ENCODE results near the gene CCDC7. TPM values are rescaled to one million over a fixed set of nuclear protein-coding genes. Genes with fewer than 3 reads are reported as not detected.
"Not testable (repeated sequence)": the region's sequence is repeated elsewhere in the genome, so short reads cannot be mapped to it uniquely, and the experiment has no call there.

CCDC7 gene
- total RNA-seq, 2 donors from 2014 or later: 1.9 to 4.3 TPM

GRCh38 chr10:32471232-32471631 lies 25.3 kb downstream of the CCDC7 start:
- DNase-seq: no peak
- Histone ChIP-seq H3K4me1 (ENCODE audit: control insufficient read depth, insufficient read depth, low read length) (no peaks in the 10 kb centered on the region), H3K27ac (ENCODE audit: low read depth, low read length) (no peak overlapping the region), H3K27me3 (ENCODE audit: control insufficient read depth, insufficient read depth, low read length, poor library complexity, severe bottlenecking) (no peaks in the 10 kb centered on the region), H3K9ac (ENCODE audit: extremely low read depth, low read length, poor library complexity, severe bottlenecking) (no peak overlapping the region), H3K4me3 (ENCODE audit: low read length) (no peak overlapping the region), H3K9me3 (ENCODE audit: control insufficient read depth, low read length) (no peaks in the 10 kb centered on the region), H3K36me3 (ENCODE audit: control insufficient read depth, insufficient read depth, low read length) (no peaks in the 10 kb centered on the region)
- Mint-ChIP-seq H3K4me3 (no peak overlapping the region), H3K9me3 (no peaks in the 10 kb centered on the region), H3K36me3 (ENCODE audit: low read depth) (no peaks in the 10 kb centered on the region), H3K4me1 (no peaks in the 10 kb centered on the region), H3K27me3 (ENCODE audit: insufficient read depth) (no peaks in the 10 kb centered on the region), H3K27ac (no peak overlapping the region)
- WGBS, 2 experiments (ENCODE audit: insufficient coverage in 1 of 2, insufficient read length in 1 of 2): 86% methylated on average over 1 of the region's 1 CpG; no CpG with 5 or more reads in 1 of the 2 experiments
- TF ChIP-seq CTCF (conservative IDR thresholded peaks at IDR 0.05): no peak

DNA sequence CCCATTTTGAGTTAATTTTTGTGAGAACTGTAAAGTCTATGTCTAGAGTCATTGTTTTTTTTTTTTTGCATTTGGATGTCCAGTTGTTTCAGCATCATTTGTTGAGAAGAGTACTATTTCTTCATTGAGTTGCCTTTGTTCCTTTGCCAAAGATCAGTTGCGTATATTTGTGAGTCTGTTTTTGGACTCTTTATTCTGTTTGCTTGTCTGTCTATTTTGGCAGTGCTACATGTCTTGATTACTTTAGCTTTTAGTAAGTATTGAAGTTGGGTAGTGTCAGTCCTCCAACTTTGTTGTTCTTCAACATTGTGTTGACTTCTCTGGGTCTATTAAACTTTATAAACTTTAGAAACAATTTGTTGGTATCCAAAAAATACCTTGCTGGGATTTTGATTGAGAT lies 31.6 kb downstream of the CCDC7 start:
- Histone ChIP-seq H3K27me3 (ENCODE audit: control insufficient read depth, insufficient read depth, low read length, poor library complexity, severe bottlenecking) (no peaks in the 10 kb centered on the region), H3K27ac (ENCODE audit: low read depth, low read length) (no peak overlapping the region), H3K9ac (ENCODE audit: extremely low read depth, low read length, poor library complexity, severe bottlenecking) (no peak overlapping the region), H3K4me1 (ENCODE audit: control insufficient read depth, insufficient read depth, low read length) (no peaks in the 10 kb centered on the region), H3K36me3 (ENCODE audit: control insufficient read depth, insufficient read depth, low read length) (no peaks in the 10 kb centered on the region), H3K4me3 (ENCODE audit: low read length) (no peak overlapping the region), H3K9me3 (ENCODE audit: control insufficient read depth, low read length) (peaks cover 8% of the 10 kb centered on the region)
- WGBS, 2 experiments (ENCODE audit: insufficient coverage in 1 of 2, insufficient read length in 1 of 2): 100% methylated on average over 1 of the region's 1 CpG; no CpG with 5 or more reads in 1 of the 2 experiments
- no peak for TF ChIP-seq CTCF (conservative IDR thresholded peaks at IDR 0.05)
- Mint-ChIP-seq H3K9me3 (peaks cover 2% of the 10 kb centered on the region), H3K27me3 (ENCODE audit: insufficient read depth) (no peaks in the 10 kb centered on the region), H3K4me3 (no peak overlapping the region), H3K36me3 (ENCODE audit: low read depth) (peaks cover 9% of the 10 kb centered on the region), H3K27ac (no peak overlapping the region), H3K4me1 (no peaks in the 10 kb centered on the region)
- no peak for DNase-seq

DNA sequence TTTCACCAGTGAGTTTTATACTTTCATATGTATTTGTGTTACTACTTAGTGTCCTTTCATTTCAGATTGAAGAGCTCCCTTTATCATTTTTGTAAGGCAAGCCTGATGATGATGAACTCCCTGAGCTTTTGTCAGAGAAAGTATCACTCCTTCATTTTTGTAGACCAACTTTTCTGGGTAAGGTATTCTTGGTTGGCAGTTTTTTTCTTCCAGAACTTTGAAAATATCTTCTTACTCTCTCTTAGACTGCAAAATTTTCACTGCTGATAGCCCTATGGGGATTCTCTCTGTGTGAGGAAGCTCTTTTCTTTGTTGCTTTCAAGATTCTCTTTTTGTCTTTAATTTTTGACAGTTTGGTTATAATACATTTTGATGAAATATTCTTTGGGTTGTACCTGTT lies 35.7 kb downstream of the CCDC7 start:
- H3K27ac ChIP-seq (ENCODE audit: low read depth, low read length): no peak overlapping the region
- H3K36me3 ChIP-seq (ENCODE audit: control insufficient read depth, insufficient read depth, low read length): no peaks in the 10 kb centered on the region
- Mint-ChIP-seq H3K4me3 (no peak overlapping the region), H3K4me1 (no peaks in the 10 kb centered on the region), H3K36me3 (ENCODE audit: low read depth) (peaks cover 20% of the 10 kb centered on the region), H3K27ac (no peak overlapping the region), H3K9me3 (peaks cover 34% of the 10 kb centered on the region), H3K27me3 (ENCODE audit: insufficient read depth) (no peaks in the 10 kb centered on the region)
- H3K9me3 ChIP-seq (ENCODE audit: control insufficient read depth, low read length): peaks cover 8% of the 10 kb centered on the region
- TF ChIP-seq CTCF (conservative IDR thresholded peaks at IDR 0.05): no peak
- DNase-seq: no peak
- H3K27me3 ChIP-seq (ENCODE audit: control insufficient read depth, insufficient read depth, low read length, poor library complexity, severe bottlenecking): no peaks in the 10 kb centered on the region
- H3K9ac ChIP-seq (ENCODE audit: extremely low read depth, low read length, poor library complexity, severe bottlenecking): no peak overlapping the region
- no peaks in the 10 kb centered on the region for H3K4me1 ChIP-seq (ENCODE audit: control insufficient read depth, insufficient read depth, low read length)
- H3K4me3 ChIP-seq (ENCODE audit: low read length): no peak overlapping the region

GRCh38 chr10:32483019-32483502 lies 37.1 kb downstream of the CCDC7 start:
- not testable (repeated sequence) for DNase-seq; H3K4me1 Mint-ChIP-seq; H3K27ac Mint-ChIP-seq; H3K36me3 ChIP-seq (ENCODE audit: control insufficient read depth, insufficient read depth, low read length); H3K4me3 Mint-ChIP-seq; H3K9me3 ChIP-seq (ENCODE audit: control insufficient read depth, low read length); H3K4me1 ChIP-seq (ENCODE audit: control insufficient read depth, insufficient read depth, low read length); H3K27me3 ChIP-seq (ENCODE audit: control insufficient read depth, insufficient read depth, low read length, poor library complexity, severe bottlenecking); H3K4me3 ChIP-seq (ENCODE audit: low read length); H3K27me3 Mint-ChIP-seq (ENCODE audit: insufficient read depth); H3K27ac ChIP-seq (ENCODE audit: low read depth, low read length); H3K9ac ChIP-seq (ENCODE audit: extremely low read depth, low read length, poor library complexity, severe bottlenecking)
- H3K9me3 Mint-ChIP-seq: peaks cover 48% of the 10 kb centered on the region
- H3K36me3 Mint-ChIP-seq (ENCODE audit: low read depth): peaks cover 26% of the 10 kb centered on the region

DNA sequence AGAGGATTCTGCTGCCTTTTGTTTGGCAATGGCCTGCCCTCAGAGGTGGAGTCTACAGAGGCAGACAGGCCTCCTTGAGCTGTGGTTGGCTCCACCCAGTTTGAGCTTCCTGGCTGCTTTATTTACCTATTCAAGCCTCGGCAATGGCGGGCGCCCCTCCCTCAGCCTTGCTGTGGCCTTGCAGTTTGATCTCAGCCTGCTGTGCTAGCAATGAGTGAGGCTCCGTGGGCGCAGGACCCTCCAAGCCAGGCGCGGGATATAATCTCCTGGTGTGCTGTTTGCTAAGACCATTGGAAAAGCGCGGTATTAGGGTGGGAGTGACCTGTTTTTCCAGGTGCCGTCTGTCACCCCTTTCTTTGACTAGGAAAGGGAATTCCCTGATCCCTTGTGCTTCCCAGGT lies 42.1 kb downstream of the CCDC7 start:
- not testable (repeated sequence) for H3K4me3 Mint-ChIP-seq

More for the DNA sequence above, 42.1 kb downstream of the CCDC7 start:
- not testable (repeated sequence) for H3K4me1 ChIP-seq (ENCODE audit: control insufficient read depth, insufficient read depth, low read length); H3K36me3 ChIP-seq (ENCODE audit: control insufficient read depth, insufficient read depth, low read length); H3K9ac ChIP-seq (ENCODE audit: extremely low read depth, low read length, poor library complexity, severe bottlenecking); H3K27ac ChIP-seq (ENCODE audit: low read depth, low read length); H3K27me3 ChIP-seq (ENCODE audit: control insufficient read depth, insufficient read depth, low read length, poor library complexity, severe bottlenecking); DNase-seq; H3K4me1 Mint-ChIP-seq; H3K4me3 ChIP-seq (ENCODE audit: low read length); H3K27ac Mint-ChIP-seq; H3K27me3 Mint-ChIP-seq (ENCODE audit: insufficient read depth)
- Mint-ChIP-seq H3K36me3 (ENCODE audit: low read depth) (peaks cover 34% of the 10 kb centered on the region), H3K9me3 (peaks cover 74% of the 10 kb centered on the region)
- 67 to 83% methylated on average over 3 to 10 of the region's 10 CpGs for WGBS, 2 experiments (ENCODE audit: insufficient coverage in 1 of 2, insufficient read length in 1 of 2)
- H3K9me3 ChIP-seq (ENCODE audit: control insufficient read depth, low read length): peaks cover 14% of the 10 kb centered on the region

Measured in endodermal cell (in vitro differentiated cells).